ENCODE results near the gene TMEM63B.
"Not testable (repeated sequence)": the region's sequence is repeated elsewhere in the genome, so short reads cannot be mapped to it uniquely, and the experiment has no call there.

TMEM63B gene

DNA sequence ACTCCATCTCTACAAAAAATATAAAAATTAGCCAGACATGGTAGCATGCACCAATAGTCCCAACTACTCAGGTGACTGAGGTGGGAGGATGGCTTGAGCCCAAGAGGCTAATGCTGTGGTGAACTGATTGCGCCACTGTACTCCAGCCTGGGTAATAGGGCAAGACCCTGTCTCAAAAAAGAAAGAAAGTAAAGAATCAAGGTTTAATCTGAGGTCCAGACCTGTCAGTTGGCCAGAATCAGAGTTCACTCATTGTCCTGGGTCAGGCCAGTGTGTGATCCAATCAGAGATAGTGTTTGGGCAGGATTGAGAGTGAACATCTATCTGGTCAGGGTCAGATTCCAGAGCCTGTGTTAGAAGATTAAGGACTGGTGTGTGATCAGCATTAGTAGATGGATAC, 15.5 kb downstream of the TMEM63B start:
- no peak for DNase-seq

DNA sequence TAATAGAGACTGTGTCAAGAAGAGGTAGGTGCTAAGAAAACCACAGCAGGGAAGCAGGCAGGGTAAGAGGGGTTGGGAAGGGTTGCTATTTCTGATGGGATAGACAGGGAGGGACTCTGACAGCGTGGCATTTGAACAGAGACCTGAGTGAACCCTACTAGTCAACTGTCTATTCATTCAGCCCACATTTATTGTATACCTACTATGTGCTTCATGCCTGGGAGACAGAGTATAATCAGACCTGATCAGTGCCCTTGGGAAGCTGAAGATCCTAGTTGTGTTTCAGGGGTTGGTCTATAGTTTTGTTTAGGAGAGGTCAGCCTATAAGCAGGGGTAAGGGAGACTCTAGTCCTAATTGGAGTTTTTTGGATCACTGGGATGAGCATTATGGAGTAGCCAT, 16.4 kb downstream of the TMEM63B start:
- no peak for DNase-seq

DNA sequence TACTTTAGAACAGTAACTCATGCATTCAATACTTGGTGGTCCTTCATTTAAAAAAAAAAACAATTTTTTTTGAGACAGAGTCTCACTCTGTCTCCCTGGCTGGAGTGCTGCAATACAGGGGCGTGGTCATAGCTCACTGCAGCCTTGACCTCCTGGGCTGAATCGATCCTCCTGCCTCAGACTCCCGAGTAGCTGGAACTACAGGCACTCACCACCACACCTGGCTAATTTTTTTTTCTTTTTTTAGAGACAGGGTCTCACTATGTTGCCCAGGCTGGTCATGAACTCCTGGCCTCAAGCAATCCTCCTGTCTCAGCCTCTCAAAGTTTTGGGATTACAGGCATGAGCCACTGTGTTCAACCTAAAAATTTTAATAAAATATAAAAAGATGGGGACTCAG, 17.2 kb downstream of the TMEM63B start:
- not testable (repeated sequence) for DNase-seq

DNA sequence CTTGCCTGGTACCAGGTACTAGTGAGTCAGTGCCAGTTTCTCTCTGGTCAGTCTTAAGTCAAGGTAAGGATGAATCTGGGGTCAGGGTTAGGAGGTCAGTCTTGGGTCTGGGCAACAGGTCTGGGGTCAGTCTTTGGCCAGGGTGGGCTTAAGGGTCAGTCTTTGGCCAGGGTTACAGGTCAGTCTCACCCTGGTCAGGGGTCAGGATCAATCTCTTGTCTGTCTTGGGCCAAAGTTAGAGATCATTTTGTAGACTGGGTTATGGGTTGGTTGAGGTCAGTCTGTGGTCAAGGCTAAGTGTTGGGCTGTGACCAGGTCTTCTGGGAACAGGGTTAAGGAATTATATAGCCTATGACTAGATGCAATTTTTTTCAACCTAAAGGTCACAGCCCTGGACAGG, 18.5 kb downstream of the TMEM63B start:
- DNase-seq = no peak

DNA sequence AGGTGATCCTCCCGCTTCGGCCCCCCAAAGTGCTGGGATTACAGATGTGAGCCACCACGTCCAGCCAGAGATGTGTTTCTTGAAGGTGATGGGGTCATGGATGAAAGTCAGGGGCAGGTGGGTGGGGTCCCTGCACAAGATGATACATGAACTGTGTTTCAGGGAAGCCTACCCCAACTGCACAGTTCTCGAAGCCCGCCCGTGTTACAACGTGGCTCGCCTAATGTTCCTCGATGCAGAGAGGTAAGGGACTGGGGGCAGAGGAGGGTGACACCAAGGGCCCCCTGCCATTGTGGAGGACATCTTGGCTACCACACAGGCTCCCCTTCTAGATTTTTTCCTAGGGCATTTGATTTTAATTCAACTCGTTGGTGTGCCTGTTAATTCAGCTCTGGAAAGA, 19.3 kb downstream of the TMEM63B start:
- no peak for DNase-seq

DNA sequence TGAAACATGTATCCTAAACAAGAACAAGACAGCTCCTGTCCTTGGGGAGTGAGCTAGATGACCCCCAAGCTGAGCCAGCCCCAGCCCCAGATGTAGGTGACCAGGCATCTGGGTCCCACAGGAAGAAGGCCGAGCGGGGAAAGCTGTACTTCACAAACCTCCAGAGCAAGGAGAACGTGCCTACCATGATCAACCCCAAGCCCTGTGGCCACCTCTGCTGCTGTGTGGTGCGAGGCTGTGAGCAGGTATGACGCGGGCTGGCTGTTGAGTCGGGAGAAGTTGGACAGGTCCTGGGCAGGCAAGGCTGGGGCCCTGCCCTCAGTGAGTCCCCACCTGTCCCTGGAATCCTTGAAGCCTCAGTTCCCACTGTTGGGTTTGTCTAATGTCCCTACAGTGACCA, 19.9 kb downstream of the TMEM63B start:
- DNase-seq = no peak

DNA sequence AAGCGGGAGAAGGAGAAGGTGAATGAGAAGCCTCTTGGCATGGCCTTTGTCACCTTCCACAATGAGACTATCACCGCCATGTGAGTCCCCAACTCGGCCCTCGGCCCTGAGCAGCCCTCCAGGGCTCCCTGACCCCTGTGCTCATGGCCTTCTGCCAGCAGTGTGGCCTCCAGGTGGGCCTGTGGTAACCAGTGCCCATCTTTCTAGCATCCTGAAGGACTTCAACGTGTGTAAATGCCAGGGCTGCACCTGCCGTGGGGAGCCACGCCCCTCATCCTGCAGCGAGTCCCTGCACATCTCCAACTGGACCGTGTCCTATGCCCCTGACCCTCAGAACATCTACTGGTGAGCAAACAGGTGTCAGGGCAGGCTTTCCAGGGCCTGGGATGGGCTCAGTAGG, 21.0 kb downstream of the TMEM63B start:
- DNase-seq = no peak

DNA sequence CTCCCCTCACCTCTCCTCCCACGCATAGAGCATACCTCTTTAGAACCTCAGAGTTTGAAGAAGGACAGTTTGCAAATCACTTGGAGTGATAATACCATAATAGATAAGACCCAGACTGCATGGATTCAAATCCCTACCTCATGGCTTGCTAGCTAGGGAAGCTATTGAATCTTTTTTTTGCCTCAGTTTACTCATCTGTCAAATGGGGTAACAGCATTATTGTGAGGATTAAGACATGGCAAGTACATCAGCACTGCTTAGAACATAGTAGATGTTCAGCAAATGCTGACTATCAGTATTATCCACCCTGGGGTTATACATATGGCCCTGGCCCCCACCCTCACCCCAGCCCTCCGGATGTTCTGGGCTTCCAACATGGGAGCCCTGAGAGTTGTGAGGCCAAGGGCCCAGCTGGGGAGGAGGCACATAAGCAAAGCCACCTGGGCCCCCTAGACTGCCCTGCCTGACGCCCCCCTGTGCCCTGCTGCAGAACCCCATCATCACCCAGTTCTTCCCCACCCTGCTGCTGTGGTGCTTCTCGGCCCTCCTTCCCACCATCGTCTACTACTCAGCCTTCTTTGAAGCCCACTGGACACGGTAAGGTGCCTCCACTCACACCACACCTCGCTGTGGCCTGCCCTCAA, 22.1 kb downstream of the TMEM63B start:
- no peak for DNase-seq

DNA sequence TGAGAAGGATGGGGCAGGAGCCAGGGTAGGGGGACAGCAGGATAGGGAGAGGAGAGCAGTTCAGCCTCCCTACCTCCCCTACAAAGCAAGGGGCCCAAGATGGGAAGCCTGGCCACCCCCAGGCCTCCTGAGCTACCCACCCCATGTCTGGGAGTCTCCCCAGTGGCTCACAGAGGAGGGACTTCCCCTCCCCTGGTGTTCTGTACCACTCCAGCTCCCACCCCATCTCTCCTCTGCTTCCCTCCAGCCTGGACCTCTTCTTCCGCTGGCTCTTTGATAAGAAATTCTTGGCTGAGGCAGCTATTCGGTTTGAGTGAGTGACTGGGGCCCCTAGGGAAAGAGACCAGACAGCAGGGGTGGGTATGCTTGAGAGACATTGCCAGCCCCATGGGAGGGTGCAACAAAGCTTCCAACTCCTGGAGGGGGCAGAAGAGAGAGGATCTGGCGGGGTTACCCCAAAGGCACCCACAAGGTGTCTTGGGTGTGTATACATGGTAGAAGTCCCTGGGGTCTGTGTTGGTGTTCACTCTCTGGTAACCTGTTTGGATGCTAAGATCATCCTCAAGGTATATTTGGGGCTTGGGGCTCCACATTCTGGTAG, 23.1 kb downstream of the TMEM63B start:
- DNase-seq = no peak

DNA sequence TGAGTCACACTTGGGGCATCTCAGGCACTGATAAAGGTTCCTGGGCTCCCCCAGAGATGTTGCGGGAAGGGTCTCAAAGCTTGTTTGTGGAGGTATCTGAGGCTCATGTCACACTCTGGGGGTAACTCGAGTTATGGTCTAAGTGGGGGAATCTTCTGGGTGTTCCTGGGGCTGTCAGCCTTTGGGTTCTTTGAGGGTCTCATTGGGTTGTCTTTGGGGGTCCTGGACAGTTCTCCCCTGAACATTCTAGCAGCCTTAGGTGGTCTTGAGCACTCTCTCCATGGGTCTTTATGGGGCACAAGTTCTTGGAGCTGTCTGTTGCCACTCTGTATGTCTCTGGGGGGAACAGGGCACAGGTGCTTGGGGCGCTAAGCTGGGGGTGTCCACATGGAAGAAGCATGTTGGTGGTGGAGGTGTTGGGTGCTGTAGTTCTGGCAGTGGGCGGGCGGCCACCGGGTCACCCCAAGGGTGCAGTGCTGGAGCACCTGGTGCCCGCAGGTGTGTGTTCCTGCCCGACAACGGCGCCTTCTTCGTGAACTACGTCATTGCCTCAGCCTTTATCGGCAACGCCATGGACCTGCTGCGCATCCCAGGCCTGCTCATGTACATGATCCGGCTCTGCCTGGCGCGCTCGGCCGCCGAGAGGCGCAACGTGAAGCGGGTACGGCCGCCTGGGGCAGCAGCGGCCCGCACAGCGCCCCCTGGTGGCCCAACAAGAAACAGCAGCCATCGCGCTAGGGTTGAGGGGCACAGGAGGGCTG, 24.2 kb downstream of the TMEM63B start:
- DNase-seq = peak in 49 of 58 donors; percentile 6 to 73 (median 33)

DNA sequence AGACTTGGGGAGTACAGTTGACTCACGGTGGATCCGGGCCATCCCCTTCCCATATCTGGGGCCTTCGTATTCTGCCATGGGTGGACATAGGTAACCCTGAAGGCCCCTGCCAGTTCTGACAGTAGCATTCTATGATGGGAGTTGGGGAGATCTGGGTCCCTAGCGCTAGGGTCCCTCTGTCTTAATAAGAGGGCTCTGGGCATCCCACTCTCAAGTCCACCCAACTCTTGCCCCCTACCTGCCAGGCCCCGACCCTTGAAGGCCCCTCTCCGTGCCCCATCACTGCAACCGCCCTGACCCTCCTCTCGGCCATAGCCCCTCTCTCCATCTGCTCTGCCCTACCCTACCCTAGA, 24.7 kb downstream of the TMEM63B start:
- DNase-seq = no peak

DNA sequence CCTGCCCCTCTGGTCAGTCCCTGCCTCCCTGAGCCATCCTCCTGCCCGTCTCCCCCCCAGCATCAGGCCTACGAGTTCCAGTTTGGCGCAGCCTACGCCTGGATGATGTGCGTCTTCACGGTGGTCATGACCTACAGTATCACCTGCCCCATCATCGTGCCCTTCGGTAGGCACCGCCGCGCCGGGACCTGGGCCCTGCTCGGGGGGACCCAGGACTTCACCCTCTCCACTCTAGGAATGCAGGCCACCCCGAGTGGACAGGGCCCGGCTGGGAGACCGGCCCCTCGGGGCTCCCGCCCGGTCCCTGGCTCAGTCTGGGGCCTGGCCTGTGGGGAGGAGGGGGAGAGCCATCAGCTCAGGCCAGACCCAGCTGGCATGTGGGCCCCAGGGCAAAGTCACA, 25.2 kb downstream of the TMEM63B start:
- no peak for DNase-seq

DNA sequence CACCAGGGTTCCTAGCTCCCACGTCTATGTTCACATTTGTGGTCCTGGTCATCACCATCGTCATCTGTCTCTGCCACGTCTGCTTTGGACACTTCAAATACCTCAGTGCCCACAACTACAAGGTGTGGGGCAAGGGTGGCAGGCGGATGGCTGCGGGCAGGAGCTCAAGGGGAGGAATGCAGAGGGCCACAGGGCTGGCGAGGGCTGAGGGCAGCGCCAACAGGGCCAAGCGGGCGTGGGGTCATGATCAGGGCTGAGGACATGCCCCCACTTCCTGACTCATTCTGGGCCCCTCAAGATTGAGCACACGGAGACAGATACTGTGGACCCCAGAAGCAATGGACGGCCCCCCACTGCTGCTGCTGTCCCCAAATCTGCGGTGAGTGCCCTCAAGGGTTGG, 26.7 kb downstream of the TMEM63B start:
- DNase-seq = no peak

DNA sequence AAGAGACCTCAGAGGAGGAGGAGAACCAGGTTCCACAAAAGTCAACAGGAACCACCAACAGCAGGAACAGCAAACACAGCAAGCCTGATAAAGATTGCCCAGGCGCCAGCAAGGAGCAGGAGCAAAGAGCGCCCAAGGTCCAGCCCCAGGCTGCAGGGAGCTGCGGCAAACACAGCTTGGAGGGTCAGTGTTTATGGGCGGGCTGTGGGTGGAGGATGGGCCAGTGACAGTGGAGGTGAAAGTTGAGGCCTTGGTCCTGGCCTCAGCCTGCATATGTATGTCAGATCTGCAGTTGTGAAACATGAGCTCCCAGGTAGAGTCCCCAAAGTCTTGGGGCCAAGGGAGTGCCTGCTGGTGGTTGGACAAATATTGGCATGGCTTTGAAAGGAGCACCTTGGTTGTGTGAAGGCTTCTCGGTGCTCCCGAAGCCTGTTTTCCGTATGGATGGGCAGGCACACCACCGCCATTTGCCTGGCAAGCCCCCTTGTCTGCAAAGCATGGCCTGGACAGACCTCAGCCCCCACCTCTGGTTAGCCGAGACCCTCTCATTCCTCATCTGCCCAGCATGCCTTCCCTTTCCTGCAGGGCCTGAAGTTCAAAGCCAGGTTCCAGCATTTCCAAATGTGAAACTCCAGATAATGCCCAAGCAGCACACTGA, 29.3 kb downstream of the TMEM63B start:
- DNase-seq = no peak

DNA sequence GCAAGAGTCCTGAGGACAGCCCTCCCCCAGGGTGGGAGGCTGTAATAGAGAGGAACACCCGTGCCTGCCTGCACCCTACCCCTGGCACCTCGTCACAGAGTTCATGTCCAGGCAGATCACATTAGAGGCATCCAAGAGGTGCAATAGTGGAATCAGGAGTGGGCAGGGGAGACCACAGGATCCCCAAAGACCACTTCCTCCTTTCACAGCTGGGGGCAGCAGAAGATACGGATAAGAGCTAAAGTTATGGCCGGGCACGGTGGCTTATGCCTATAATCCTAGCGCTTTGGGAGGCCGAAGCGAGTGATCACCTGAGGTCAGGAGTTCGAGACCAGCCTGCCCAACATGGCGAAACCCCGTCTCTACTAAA, 29.8 kb downstream of the TMEM63B start:
- no peak for DNase-seq

DNA sequence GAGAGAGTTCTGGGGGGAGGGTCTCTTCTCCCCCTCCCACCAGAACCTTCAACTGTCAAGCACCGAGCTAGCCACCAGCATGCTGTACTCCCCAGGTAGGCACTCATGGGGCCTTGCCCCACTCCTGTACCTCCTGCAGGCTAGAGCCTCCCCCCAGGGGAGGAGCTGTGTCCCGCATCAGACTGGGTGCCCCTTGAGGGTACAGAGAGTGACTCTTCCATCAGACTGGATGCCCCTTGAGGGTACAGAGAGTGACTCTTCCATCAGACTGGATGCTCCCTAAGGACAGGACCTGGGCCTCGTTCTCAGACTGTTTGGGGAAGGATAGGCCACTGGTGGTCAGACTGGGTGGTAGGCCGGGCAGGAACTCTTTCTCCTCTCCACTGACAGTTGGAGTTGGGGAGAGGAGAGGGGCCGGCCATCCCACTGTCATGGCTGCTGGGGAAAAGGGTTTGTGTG, 31.4 kb downstream of the TMEM63B start, which contains the start of gene CAPN11:
TSS of gene CAPN11 (plus strand) at position 51 of the 459 bp plus-strand sequence. CDS start at position 80, 29 bp downstream.
- no peak for DNase-seq

DNA sequence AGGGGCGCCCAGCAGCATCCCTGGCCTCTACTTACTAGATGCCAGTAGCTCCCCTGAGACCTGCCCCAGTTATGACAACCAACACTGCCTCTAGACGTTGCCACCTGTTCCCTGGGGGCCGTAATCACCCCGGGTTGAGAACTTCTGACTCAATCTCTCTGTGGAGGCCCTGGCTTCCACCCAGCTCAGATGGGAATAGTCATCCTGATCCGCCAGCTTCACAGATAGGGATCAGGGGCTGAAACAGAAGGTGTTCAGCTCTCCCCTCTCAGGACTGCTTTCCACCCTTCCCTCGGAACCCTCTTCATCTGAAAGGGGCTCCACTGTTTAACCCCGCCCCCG, 34.6 kb downstream of the TMEM63B start:
- DNase-seq = no peak

DNA sequence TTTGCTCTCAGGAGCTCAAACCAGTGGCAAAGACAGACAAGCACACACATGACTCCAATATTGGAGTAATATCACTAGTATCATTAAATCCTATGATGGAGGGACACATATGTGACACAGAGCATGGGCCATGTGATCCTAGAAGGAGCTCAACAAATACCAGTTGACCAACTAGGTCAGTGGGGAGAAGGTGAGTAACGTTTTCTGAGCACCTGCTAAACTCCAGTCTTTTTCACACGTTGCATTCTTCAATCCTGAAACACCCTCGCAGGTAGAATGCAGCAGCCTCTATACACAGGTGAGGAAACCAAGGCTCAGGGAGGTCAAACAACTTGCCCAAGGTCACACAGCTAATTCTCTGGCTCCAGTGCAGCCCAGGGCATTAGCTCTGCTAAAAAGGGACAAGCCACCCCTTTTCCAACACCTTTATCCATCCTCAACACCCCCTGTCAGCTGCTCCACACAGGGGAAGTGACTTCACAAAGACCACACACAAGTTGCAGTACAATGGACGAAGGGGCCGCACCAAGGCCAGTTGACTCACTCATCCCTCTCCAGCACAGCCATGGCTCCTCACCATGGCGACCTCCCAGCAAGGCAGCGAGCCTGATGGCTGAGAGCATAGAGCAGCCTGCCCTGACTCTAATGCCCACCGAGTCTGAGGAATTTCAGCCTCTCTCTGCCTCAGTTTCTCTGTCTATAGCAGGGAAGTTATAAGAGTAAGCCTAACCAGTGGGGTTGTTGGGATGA, 35.7 kb downstream of the TMEM63B start:
- no peak for DNase-seq

DNA sequence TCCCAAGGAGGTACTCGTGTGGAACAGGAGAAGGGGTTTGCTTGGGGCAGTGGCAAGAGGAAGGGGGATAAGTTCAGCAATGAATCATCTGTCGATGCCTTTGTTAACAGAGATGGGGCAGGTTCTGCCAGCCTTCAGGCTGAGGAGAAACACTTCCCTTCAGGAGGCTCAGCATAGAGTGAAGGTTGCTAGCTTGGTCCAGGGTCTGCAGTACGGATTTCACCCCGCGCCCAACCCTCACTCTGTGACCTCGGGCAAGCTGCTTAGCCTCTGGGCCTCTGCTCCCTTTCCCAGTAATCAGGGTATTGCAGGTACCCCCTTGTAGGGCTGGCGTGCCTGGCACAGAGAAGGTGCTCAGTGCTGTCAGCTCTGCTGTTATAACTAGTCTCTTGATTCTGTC, 38.8 kb downstream of the TMEM63B start:
- no peak for DNase-seq

DNA sequence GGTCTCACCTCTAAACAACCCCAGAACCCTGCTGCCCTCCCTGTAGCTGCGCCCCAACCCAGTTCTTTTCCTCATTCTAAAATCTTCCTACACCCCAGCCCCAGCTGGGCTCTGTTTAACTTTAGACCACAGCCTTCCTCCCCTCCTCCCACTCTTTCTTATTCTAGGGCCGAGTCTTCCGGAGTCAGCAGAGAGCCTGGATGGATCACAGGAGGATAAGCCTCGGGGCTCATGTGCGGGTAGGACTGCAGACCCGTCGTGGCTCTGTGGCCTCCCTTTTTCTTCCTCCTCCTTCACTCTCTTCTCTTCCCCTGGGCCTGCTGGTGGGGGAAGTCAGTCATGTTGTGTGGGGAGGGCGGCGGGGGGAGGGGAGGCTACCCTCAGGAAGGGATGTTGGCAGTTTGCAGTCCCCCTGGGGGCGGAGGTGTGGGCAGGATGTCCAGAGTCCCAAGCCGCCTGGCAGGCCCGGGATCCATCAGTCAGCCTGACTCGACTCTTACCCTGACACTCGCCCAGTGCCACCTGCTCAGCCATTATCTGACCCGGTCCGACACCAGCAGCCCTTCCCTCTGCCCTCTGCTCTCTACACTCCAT, 39.3 kb downstream of the TMEM63B start:
- DNase-seq = no peak

DNA sequence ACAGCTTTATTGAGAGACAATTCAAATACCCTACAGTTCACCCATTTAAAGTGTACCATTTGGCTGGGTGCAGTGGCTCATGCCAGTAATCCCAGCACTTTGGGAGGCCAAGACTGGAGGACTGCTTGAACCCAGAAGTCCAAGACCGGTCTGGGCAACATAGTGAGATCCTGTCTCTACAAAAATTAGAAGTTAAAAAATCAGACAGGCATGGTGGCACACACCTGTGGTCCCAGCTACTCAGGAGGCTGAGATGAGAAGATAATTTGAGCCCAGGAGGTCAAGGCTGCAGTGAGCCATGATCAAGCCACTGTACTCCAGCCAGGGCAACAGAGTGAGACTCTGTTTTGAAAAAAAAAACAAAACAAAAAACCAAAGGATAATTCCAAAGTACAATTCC, 40.2 kb downstream of the TMEM63B start:
- DNase-seq = no peak
